Vagina (tissue), 2 donors: Measurements from ENCODE around the gene AP2A1. TPM values are rescaled to one million over a fixed set of nuclear protein-coding genes. Genes with fewer than 3 reads are reported as not detected.

Source experiments
- DNase-seq, 2 donors: peaks; one replicate each; pipeline ENCODE4 v3.0.0-alpha.2; 2017; ENCODE audit errors: extremely low spot score in 2 of 2
- H3K27ac ChIP-seq: fragments of 200-600 bp; sonication (generic); one replicate; pipeline ENCODE4 v1.5.1; 2019
- H3K27me3 ChIP-seq: fragments of 200-600 bp; sonication (generic); one replicate; pipeline ENCODE4 v1.5.1; 2019
- H3K36me3 ChIP-seq, 2 donors: fragments of 200-600 bp; sonication (generic); one replicate each; pipeline ENCODE4 v1.5.1; 2017 to 2019
- H3K4me1 ChIP-seq: fragments of 200-600 bp; sonication (generic); one replicate; pipeline ENCODE4 v1.5.1; 2019
- H3K4me3 ChIP-seq, 2 donors: fragments of 200-600 bp; sonication (generic); 1 replicate in 1 of 2; 2 replicates in 1 of 2; pipeline ENCODE4 v1.5.1; 2016 to 2019
- H3K9me3 ChIP-seq: fragments of 200-600 bp; sonication (generic); one replicate; pipeline ENCODE4 v1.5.1; 2019
- POLR2A ChIP-seq, 2 donors: fragments of 450-650 bp; IDR thresholded peaks; one replicate each; pipeline ENCODE4 v1.6.1; 2017; ENCODE audit warnings: antibody characterized with exemption in 2 of 2, mild to moderate bottlenecking in 2 of 2, moderate library complexity in 2 of 2
- POLR2AphosphoS5 ChIP-seq, 2 donors: sonication (generic); formaldehyde crosslinking; IDR thresholded peaks; one replicate each; pipeline ENCODE4 v1.9.0; 2017; ENCODE audit warnings: antibody characterized with exemption in 2 of 2, mild to moderate bottlenecking in 2 of 2, low read depth in 1 of 2; ENCODE audit not compliant: insufficient read depth in 1 of 2
- intact Hi-C: fragments of 100-400 bp; cut with DNase I; formaldehyde crosslinking; loops from one replicate; pipeline ENCODE4 v1.15.1; 2023
- total RNA-seq: library from RNA; depleted of rRNA; stranded (reverse); fragments of >200 nt; gene quantifications from one replicate; pipeline ENCODE4 v1.2.3, GENCODE V29; 2016
- TF ChIP-seq, protein P1 (sequence below), 3 experiments: fragments of 450-650 bp in 2 of 3; fragments of 200-600 bp in 1 of 3; sonication (generic) in 1 of 3; IDR thresholded peaks; one replicate each; pipeline ENCODE4 v1.5.1; 2017 to 2019; ENCODE audit warnings: antibody characterized with exemption in 3 of 3, mild to moderate bottlenecking in 2 of 3, moderate library complexity in 2 of 3

The AP2A1 gene
- total RNA-seq, 1 donor from 2014 or later: 80.8 TPM

DNA sequence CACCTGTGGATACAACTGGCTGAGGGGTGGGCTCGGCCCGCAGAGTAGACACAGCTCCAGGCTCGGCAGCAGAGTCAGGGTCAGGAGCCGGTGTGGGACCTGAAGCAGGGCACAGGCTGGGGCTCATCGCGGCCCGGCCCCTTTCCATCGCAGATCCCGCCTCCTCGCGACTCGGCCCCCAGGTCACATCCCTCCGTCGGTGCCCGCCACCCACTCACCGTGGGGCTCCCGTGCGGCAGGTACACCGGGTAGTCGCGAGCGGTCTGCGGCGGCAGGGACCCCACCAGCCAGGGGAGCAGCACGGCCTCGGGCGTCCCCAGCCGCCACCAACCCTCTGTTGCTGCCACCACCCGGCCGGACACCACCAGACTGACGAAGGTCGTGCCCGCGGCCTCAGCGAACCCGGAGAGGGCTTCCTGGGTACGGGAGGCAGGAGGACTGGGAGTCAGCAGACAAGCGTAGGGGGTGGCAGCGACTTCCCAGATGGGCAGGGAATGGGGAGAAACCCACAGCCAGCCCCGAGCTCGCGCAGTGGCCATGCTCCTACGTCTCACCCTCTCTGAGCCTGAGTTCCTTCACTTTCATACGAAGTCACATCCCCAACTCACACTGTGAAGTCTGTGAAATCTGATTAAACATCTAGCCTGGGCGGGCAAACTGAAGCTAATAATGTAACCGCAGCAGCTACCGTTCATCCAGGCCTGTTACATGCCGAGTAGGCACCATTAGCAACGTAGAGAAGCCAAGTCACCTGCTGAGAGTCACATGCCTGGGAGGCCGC, 42.5 kb downstream of the AP2A1 start:
- TF ChIP-seq POLR2A (IDR thresholded peaks at IDR 0.05): no peak
- TF ChIP-seq POLR2AphosphoS5 (IDR thresholded peaks at IDR 0.05; ENCODE audit: insufficient read depth in 1 of 2, low read depth in 1 of 2): peak in 1 of 2 donors; percentile 67
- TF ChIP-seq, protein P1, sequence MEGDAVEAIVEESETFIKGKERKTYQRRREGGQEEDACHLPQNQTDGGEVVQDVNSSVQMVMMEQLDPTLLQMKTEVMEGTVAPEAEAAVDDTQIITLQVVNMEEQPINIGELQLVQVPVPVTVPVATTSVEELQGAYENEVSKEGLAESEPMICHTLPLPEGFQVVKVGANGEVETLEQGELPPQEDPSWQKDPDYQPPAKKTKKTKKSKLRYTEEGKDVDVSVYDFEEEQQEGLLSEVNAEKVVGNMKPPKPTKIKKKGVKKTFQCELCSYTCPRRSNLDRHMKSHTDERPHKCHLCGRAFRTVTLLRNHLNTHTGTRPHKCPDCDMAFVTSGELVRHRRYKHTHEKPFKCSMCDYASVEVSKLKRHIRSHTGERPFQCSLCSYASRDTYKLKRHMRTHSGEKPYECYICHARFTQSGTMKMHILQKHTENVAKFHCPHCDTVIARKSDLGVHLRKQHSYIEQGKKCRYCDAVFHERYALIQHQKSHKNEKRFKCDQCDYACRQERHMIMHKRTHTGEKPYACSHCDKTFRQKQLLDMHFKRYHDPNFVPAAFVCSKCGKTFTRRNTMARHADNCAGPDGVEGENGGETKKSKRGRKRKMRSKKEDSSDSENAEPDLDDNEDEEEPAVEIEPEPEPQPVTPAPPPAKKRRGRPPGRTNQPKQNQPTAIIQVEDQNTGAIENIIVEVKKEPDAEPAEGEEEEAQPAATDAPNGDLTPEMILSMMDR (IDR thresholded peaks at IDR 0.05): peak in 1 of 3 experiments; percentile 21
- DNase-seq: no peak
- intact Hi-C loops: loop anchor here (5.0 kb wide), 1 partner anchor 42 kb away; the partner anchor contains the start of gene AP2A1
- Histone ChIP-seq H3K4me1 (peaks cover 37% of the 10 kb centered on the region), H3K4me3 (peak overlapping the region; percentile 66 to 92), H3K27ac (peak overlapping the region; percentile 90), H3K9me3 (no peaks in the 10 kb centered on the region), H3K27me3 (no peaks in the 10 kb centered on the region), H3K36me3 (peaks cover 0 to 15% of the 10 kb centered on the region in 2 donors)

- Histone ChIP-seq H3K9me3 (no peaks in the 10 kb centered on the region), H3K4me3 (peak overlapping the region; percentile 66 to 92), H3K36me3 (peaks cover 0 to 12% of the 10 kb centered on the region in 2 donors), H3K4me1 (peaks cover 37% of the 10 kb centered on the region), H3K27me3 (no peaks in the 10 kb centered on the region), H3K27ac (peak overlapping the region; percentile 90)
- intact Hi-C loops: loop anchor here (5.0 kb wide), 1 partner anchor 43 kb away; the partner anchor contains the start of gene AP2A1
- TF ChIP-seq, protein P1 (IDR thresholded peaks at IDR 0.05): no peak
- TF ChIP-seq POLR2A (IDR thresholded peaks at IDR 0.05): no peak
- TF ChIP-seq POLR2AphosphoS5 (IDR thresholded peaks at IDR 0.05; ENCODE audit: insufficient read depth in 1 of 2, low read depth in 1 of 2): no peak
- no peak for DNase-seq
Measured at GRCh38 chr19:49809941-49810389, 43.2 kb downstream of the AP2A1 start.

- Histone ChIP-seq H3K27ac (no peak overlapping the region), H3K27me3 (no peaks in the 10 kb centered on the region), H3K36me3 (no peaks in the 10 kb centered on the region), H3K9me3 (no peaks in the 10 kb centered on the region), H3K4me3 (no peak overlapping the region), H3K4me1 (peaks cover 37% of the 10 kb centered on the region)
- DNase-seq: no peak
- TF ChIP-seq, protein P1 (IDR thresholded peaks at IDR 0.05): no peak
- TF ChIP-seq POLR2AphosphoS5 (IDR thresholded peaks at IDR 0.05; ENCODE audit: insufficient read depth in 1 of 2, low read depth in 1 of 2): no peak
- TF ChIP-seq POLR2A (IDR thresholded peaks at IDR 0.05): no peak
- intact Hi-C loops: no loop called here
Measured at GRCh38 chr19:49811328-49811727, 44.5 kb downstream of the AP2A1 start.

- peak overlapping the region; percentile 65 to 69 for H3K4me3 ChIP-seq
Measured at GRCh38 chr19:49812452-49812996, 45.7 kb downstream of the AP2A1 start.

More at GRCh38 chr19:49812452-49812996, 45.7 kb downstream of the AP2A1 start:
- DNase-seq: no peak
- H3K27ac ChIP-seq: peak overlapping the region; percentile 86
- H3K36me3 ChIP-seq: no peaks in the 10 kb centered on the region
- H3K4me1 ChIP-seq: peaks cover 42% of the 10 kb centered on the region
- TF ChIP-seq POLR2A (IDR thresholded peaks at IDR 0.05) (no peak), POLR2AphosphoS5 (IDR thresholded peaks at IDR 0.05; ENCODE audit: insufficient read depth in 1 of 2, low read depth in 1 of 2) (no peak)
- TF ChIP-seq, protein P1 (IDR thresholded peaks at IDR 0.05): no peak
- no peaks in the 10 kb centered on the region for H3K27me3 ChIP-seq
- intact Hi-C loops: no loop called here
- H3K9me3 ChIP-seq: no peaks in the 10 kb centered on the region
